Kidney tubule cell (primary cell): ENCODE measurements around the gene CYP2D6.

Source experiments
- DNase-seq: peaks from one replicate; pipeline ENCODE4 v3.0.0-alpha.2; 2018; ENCODE audit warnings: low spot score

Gene CYP2D6

DNA sequence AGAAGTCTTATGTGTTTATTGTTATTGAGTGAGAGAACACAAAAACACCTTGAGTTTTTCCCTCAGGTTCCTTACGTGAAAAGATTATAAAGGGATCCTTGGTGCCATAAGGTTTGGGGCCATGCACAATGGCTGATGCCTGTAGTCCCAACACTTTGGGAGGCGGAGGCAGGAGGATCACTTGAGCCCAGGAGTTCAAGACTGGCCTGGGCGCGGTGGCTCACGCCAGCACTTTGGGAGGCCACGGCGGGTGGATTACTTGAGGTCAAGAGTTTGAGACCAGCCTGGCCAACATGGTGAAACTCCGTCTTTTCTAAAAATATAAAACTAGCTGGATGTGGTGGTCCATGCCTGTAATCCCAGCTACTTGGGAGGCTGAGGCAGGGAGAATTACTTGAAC lies 45.7 kb downstream of the CYP2D6 start:
- DNase-seq = no peak

DNA sequence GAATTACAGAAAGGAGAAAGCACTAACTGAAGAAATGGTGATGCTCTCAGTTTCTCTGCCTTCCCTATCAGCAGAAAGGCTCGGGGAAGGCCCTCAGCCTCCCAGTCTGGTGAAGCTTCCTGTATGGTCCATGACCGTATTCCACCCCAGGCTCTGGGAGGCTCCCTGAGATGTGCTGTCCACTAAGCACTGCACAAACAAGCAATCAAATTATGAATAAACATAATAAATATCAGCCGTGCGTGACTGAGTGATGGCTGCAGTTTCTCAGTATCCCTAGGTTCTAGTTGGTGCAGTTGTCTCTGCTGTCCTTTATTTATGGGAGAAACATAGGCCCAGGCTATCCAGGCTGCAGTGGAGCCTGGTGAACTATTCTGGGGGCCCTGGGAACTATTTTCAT lies 47.5 kb downstream of the CYP2D6 start:
- DNase-seq = no peak

DNA sequence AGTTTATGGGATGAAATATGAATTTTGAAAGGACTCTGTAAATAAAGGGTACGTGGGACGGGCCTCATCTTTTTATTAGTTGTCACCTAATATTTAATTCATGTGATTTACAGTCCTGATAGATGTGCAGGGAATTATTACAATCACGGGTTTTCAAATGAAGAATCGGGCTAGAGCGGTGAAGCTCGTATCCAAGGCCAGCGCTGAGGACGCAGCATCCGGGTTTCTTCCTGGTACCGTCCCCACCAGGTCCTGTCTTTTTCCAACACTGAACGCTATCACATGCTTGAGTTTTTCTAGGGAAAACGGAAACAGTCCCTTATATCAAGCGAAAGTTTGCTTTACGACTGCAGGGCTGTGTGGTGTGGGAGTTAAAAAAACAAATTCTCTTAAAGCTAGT lies 50.3 kb downstream of the CYP2D6 start:
- DNase-seq = peak; percentile 41

DNA sequence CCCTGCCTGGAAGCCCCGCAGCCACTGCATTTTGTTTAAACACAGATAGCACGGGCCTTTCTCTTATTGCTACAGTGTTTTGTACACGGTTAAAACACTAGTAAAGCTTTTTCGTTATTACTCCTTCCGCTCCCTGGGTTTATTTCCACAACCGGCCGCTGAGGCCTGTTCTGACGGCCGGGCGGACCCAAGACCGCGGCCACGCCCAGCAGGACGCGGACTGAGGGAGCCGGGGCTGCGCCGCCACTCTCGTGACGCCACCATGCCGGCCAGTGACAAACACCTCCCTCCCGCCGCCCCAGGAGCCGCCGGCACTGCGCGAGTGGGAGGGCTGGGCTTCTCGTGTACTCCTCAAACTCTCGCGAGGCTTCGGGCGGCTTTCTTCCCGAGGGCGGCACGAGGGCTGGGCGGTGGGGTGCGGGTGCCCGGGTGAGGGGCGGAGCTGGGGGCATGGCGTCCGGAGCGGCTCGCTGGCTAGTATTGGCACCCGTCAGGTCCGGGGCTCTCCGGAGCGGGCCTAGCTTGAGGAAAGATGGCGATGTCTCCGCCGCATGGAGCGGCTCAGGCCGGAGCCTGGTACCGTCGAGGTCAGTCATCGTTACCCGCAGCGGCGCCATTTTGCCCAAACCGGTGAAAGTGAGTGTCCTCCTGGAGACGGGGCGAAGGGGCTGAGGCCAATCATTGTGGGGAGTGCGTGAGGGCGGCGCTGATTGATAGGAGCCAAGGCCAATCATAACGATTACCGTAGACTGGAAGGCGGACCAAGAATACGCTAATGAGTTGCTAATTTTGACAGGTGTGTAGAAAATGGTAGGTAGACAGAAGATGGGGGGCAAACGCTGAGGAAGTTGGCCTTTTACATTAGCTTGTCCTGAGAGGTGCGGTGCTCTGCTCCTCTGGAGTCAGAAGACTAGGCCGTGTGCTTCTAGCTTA lies 51.0 kb downstream of the CYP2D6 start, which contains the start of gene SMDT1:
Gene SMDT1, plus strand, starts transcription at position 382 of the 933 bp plus-strand sequence. Its CDS starts 69 bp downstream, at position 451.
- DNase-seq = peak; percentile 98

DNA sequence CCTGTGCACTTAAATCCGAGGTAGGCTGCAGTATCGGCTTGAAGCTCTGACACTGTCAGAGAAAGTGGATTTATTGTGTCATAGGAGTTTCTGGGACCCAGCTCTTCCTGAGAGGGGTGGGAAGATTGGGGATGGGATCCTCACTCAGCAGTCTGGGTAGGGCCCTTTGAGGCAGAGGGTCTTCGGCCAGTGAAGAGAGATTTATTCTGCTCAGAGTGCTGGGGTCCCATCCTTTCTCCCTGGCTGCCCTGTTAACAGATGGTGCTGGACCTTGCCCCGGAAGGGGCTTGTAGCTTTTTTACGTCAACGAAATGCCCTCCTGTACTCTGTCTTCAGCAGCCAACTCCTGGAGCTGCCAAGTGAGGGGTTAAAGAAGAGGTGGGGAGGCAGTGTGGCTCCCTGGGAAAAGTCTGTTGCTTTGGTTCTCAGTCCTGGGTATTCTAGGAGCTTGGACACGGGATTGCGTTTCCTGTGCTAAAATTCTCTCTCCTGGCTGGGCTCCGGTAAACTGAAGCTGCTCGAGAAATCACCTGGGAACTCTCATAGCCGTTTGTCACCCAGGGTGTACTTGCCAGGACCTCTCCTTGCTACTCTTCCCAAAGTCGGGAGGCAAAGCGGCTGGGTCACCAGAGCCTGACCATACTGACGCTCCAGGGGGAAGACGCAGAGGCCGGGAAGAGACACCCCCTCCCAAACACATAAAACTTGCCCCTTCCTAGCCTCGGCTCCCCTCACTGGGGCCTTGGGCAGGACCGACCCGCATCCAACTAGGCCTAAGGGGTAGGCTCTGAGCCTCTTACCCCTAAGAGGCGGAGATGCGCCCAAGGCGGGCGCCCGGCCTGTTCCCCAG lies 51.9 kb downstream of the CYP2D6 start:
- no peak for DNase-seq

DNA sequence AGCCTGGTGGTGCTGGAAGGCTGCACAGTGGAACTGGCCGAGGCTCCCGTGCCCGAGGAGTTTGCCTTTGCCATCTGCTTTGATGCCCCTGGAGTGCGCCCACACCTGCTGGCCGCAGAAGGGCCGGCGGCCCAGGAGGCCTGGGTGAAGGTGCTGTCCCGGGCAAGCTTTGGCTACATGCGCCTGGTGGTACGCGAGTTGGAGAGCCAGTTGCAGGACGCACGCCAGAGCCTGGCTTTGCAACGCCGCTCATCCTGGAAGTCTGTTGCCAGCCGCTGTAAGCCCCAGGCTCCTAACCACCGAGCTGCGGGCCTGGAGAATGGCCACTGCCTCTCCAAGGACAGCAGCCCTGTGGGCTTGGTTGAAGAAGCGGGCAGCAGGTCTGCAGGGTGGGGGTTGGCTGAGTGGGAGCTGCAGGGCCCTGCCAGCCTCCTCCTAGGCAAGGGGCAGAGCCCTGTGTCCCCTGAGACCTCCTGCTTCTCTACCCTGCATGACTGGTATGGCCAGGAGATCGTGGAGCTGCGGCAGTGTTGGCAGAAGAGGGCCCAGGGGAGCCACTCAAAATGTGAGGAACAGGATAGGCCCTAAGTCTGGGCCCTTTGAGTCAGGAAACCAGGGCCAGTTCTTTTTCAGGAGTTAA lies 53.0 kb downstream of the CYP2D6 start:
- DNase-seq = no peak

DNA sequence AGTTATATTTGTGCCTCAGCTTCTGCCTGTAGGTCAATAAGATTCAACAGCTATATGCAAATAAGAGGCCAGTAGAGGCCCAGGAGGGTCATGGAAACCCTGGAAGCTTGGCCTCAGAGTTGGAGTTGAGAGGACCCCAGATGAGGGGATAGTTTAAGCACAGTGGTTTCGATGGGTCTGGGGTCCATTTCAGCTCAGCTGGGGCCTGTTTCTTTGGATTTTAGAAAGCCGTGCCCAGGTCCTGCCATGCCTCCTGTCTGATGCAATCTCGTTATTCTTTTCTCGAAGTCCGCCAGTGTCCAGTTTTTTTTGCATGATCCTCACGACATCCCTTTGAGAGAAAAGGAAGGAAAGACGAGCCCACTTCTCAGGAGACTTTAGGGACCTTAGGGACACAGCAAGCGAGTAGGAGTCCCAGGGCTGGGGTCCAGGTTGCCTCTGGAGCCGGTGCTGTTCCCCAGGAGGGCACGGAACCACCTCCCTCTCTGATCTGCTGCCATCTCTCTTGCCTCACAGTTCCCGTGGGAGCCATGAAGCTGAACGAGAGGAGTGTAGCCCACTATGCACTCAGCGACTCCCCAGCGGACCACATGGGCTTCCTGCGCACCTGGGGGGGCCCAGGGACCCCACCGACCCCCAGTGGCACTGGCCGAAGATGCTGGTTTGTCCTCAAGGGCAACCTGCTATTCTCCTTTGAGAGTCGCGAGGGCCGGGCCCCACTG lies 53.7 kb downstream of the CYP2D6 start:
- DNase-seq = no peak
